ENCODE data around the gene SCUBE1. TPM values are rescaled to one million over a fixed set of nuclear protein-coding genes. Genes with fewer than 3 reads are reported as not detected.

The SCUBE1 gene
- total RNA-seq: 0.19 TPM in 1 of 2 replicates, not detected in the other

GRCh38 chr22:43343262-43343669 is at the start of gene SCUBE1:
Gene SCUBE1, minus strand, starts transcription at chr22:43343372. Its CDS starts 111 bp downstream, at chr22:43343261.

DNA sequence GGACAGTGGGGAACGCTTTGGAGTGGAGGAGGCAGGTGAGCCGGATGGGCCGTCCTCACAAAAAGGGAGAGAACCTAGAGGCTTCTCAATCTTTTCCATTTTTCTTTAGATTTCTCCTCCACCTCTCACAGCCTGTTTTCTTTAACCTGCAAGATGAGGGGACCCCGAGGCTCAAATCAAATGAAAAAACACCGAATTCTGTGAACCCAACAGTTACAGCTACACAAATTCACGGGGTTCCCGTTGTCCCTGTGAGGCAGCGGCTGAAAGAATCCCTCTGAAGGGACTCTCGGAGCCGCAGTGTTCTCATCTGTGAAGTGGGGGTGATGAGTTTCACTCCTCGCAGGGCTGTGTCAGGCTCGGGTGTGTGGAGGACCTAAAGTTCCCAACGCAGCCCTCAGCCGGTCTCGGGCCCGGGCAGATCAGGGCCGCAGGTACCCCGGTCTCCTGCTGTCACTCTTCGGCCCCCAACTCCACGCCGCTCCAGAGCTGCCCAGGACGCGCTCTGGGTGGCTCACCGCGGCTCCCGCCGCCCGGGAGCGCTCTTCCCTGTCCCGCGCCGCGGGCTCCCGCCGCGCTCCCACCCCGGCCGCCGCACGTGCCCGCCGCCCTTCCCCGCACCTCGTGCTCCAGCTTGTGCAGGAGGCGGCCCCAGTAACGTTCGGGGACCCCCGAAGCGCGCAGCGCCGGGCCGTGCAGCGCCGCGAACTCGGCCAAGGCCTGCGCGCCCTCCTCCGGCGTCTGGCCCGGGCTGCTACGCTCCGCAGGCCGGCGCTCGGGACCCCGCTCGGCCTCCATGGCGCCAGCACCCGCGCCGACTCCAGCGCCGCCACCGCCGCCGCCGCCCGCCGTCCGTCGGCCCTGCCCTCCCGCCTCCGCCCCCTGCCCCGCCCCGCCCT is 156.7 kb downstream of the SCUBE1 start, which contains the start of gene TTLL12:
TSS of gene TTLL12 (minus strand) at position 863 of the 899 bp plus-strand sequence. CDS start at position 798, 65 bp downstream.

GRCh38 chr22:43151251-43152002 is 191.7 kb downstream of the SCUBE1 start, which contains the start of gene TSPO:
Gene TSPO, plus strand, starts transcription at chr22:43151559. Its CDS starts 7,680 bp downstream, at chr22:43159239.

Other genes with a start within 250 kb of the SCUBE1 start
- not detected in 2 replicates for gene BIK, start 232.6 kb downstream of the SCUBE1 start, total RNA-seq
- 9.1 and 12.6 TPM in 2 replicates for gene MCAT, start 200.0 kb downstream of the SCUBE1 start, total RNA-seq
- gene TSPO, start 191.8 kb downstream of the SCUBE1 start, total RNA-seq: 284 and 299 TPM in 2 replicates
- 13.7 and 18.0 TPM in 2 replicates for gene TTLL12, start 156.2 kb downstream of the SCUBE1 start, total RNA-seq
- not detected in 2 replicates for gene MPPED1, start 68.6 kb upstream of the SCUBE1 start, total RNA-seq

Data from aortic smooth muscle cell (primary cell).